Measurements from ENCODE around the gene ROBO1.

Gene ROBO1

GRCh38 chr3:79245284-79246138 lies 522.3 kb downstream of the ROBO1 start:
- no peaks in the 10 kb centered on the region for H3K27me3 ChIP-seq (ENCODE audit: low read length)
- H3K79me2 ChIP-seq (ENCODE audit: insufficient read depth, low read length): no peaks in the 10 kb centered on the region
- no peak overlapping the region for H3K27ac ChIP-seq (ENCODE audit: low read depth, low read length)
- no peaks in the 10 kb centered on the region for H3K36me3 ChIP-seq (ENCODE audit: low read length)
- H3K4me2 ChIP-seq (ENCODE audit: low read depth, low read length, poor library complexity, severe bottlenecking): no peak overlapping the region
- H4K20me1 ChIP-seq (ENCODE audit: low read depth, low read length): no peaks in the 10 kb centered on the region
- no peaks in the 10 kb centered on the region for H3K9me2 ChIP-seq (replicated peaks; ENCODE audit: insufficient read depth, low read length)
- TF ChIP-seq EZH2phosphoT487 (conservative IDR thresholded peaks at IDR 0.05; ENCODE audit: low read length) (no peak), CTCF (IDR thresholded peaks at IDR 0.05; ENCODE audit: insufficient read depth, low read length, poor library complexity, severe bottlenecking) (no peak)
- no peaks in the 10 kb centered on the region for H3K9me3 ChIP-seq (ENCODE audit: insufficient read depth, low read length)
- H3K9ac ChIP-seq (ENCODE audit: low read length): no peak overlapping the region
- H3F3A ChIP-seq (ENCODE audit: insufficient read depth): no peaks in the 10 kb centered on the region
- no peak overlapping the region for H2AFZ ChIP-seq (ENCODE audit: low read depth, low read length, severe bottlenecking)
- H3K4me3 ChIP-seq (ENCODE audit: insufficient read depth, low read length, poor library complexity, severe bottlenecking): no peak overlapping the region

GRCh38 chr3:79236496-79236895 lies 531.3 kb downstream of the ROBO1 start:
- H3K9me3 ChIP-seq (ENCODE audit: insufficient read depth, low read length): no peaks in the 10 kb centered on the region
- H3F3A ChIP-seq (ENCODE audit: insufficient read depth): no peaks in the 10 kb centered on the region
- H3K4me3 ChIP-seq (ENCODE audit: insufficient read depth, low read length, poor library complexity, severe bottlenecking): no peak overlapping the region
- no peak overlapping the region for H3K27ac ChIP-seq (ENCODE audit: low read depth, low read length)
- H3K79me2 ChIP-seq (ENCODE audit: insufficient read depth, low read length): no peaks in the 10 kb centered on the region
- no peaks in the 10 kb centered on the region for H4K20me1 ChIP-seq (ENCODE audit: low read depth, low read length)
- TF ChIP-seq EZH2phosphoT487 (conservative IDR thresholded peaks at IDR 0.05; ENCODE audit: low read length) (no peak), CTCF (IDR thresholded peaks at IDR 0.05; ENCODE audit: insufficient read depth, low read length, poor library complexity, severe bottlenecking) (no peak)
- H3K27me3 ChIP-seq (ENCODE audit: low read length): no peaks in the 10 kb centered on the region
- H3K9ac ChIP-seq (ENCODE audit: low read length): no peak overlapping the region
- no peak overlapping the region for H3K4me2 ChIP-seq (ENCODE audit: low read depth, low read length, poor library complexity, severe bottlenecking)
- no peaks in the 10 kb centered on the region for H3K9me2 ChIP-seq (replicated peaks; ENCODE audit: insufficient read depth, low read length)
- H2AFZ ChIP-seq (ENCODE audit: low read depth, low read length, severe bottlenecking): no peak overlapping the region
- no peaks in the 10 kb centered on the region for H3K36me3 ChIP-seq (ENCODE audit: low read length)

GRCh38 chr3:79233431-79234060 lies 534.3 kb downstream of the ROBO1 start:
- Histone ChIP-seq H3K79me2 (ENCODE audit: insufficient read depth, low read length) (no peaks in the 10 kb centered on the region), H3K27me3 (ENCODE audit: low read length) (no peaks in the 10 kb centered on the region), H3K4me2 (ENCODE audit: low read depth, low read length, poor library complexity, severe bottlenecking) (no peak overlapping the region), H3K9ac (ENCODE audit: low read length) (no peak overlapping the region), H3K9me3 (ENCODE audit: insufficient read depth, low read length) (no peaks in the 10 kb centered on the region), H3K27ac (ENCODE audit: low read depth, low read length) (no peak overlapping the region), H3F3A (ENCODE audit: insufficient read depth) (no peaks in the 10 kb centered on the region), H2AFZ (ENCODE audit: low read depth, low read length, severe bottlenecking) (no peak overlapping the region), H3K36me3 (ENCODE audit: low read length) (no peaks in the 10 kb centered on the region), H3K4me3 (ENCODE audit: insufficient read depth, low read length, poor library complexity, severe bottlenecking) (no peak overlapping the region), H3K9me2 (replicated peaks; ENCODE audit: insufficient read depth, low read length) (no peaks in the 10 kb centered on the region), H4K20me1 (ENCODE audit: low read depth, low read length) (no peaks in the 10 kb centered on the region)
- TF ChIP-seq CTCF (IDR thresholded peaks at IDR 0.05; ENCODE audit: insufficient read depth, low read length, poor library complexity, severe bottlenecking): no peak
- no peak for TF ChIP-seq EZH2phosphoT487 (conservative IDR thresholded peaks at IDR 0.05; ENCODE audit: low read length)
